ENCODE measurements around the gene AMTN. TPM values are rescaled to one million over a fixed set of nuclear protein-coding genes. Genes with fewer than 3 reads are reported as not detected.

Gene AMTN
- total and polyA plus RNA-seq, 4 donors = not detected

DNA sequence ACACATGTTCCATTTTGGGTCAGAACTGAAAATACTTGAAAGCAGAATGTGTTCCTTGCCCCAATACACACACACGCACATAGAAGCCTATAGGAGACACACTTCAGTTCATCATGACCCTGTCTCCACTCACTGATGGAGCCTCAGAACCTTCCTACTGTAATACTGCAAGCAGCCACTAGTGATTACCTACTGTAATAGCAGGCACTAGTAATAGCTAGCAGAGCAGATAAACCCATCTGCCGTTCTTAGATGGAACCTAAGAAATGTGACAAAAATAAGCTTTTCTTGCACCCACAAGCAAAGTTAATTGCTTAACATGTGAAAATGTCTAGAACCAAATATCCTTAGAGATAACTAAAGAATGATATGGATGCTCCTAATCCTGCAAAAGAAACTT is 13.6 kb downstream of the AMTN start:
- Histone ChIP-seq H3K27me3 (ENCODE audit: control insufficient read depth in 4 of 4, insufficient read depth in 4 of 4, low read length in 3 of 4) (no peaks in the 10 kb centered on the region), H3K4me3 (ENCODE audit: low read depth in 1 of 3, low read length in 3 of 3) (no peak overlapping the region), H3K36me3 (ENCODE audit: control insufficient read depth in 4 of 4, insufficient read depth in 3 of 4, low read depth in 1 of 4, low read length in 3 of 4) (no peaks in the 10 kb centered on the region), H3K9me3 (ENCODE audit: control insufficient read depth in 4 of 4, low read length in 3 of 4) (no peaks in the 10 kb centered on the region), H3K27ac (ENCODE audit: low read depth in 1 of 2, low read length in 2 of 2) (no peak overlapping the region), H3K4me1 (ENCODE audit: control insufficient read depth in 4 of 4, insufficient read depth in 4 of 4, low read length in 3 of 4) (no peaks in the 10 kb centered on the region), H3K9ac (ENCODE audit: low read depth in 1 of 2, low read length in 2 of 2) (no peak overlapping the region)
- 73% methylated on average over 2 of the region's 2 CpGs for WGBS
- DNase-seq (ENCODE audit: low spot score) = no peak
- TF ChIP-seq, protein P1, sequence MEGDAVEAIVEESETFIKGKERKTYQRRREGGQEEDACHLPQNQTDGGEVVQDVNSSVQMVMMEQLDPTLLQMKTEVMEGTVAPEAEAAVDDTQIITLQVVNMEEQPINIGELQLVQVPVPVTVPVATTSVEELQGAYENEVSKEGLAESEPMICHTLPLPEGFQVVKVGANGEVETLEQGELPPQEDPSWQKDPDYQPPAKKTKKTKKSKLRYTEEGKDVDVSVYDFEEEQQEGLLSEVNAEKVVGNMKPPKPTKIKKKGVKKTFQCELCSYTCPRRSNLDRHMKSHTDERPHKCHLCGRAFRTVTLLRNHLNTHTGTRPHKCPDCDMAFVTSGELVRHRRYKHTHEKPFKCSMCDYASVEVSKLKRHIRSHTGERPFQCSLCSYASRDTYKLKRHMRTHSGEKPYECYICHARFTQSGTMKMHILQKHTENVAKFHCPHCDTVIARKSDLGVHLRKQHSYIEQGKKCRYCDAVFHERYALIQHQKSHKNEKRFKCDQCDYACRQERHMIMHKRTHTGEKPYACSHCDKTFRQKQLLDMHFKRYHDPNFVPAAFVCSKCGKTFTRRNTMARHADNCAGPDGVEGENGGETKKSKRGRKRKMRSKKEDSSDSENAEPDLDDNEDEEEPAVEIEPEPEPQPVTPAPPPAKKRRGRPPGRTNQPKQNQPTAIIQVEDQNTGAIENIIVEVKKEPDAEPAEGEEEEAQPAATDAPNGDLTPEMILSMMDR (IDR thresholded peaks at IDR 0.05; ENCODE audit: low read depth, low read length, missing input control) = no peak
- TF ChIP-seq YY1 (IDR thresholded peaks at IDR 0.05) (no peak), HNF4A (conservative IDR thresholded peaks at IDR 0.05) (no peak), JUND (IDR thresholded peaks at IDR 0.05) (no peak), FOXA1 (IDR thresholded peaks at IDR 0.05) (no peak), RXRA (IDR thresholded peaks at IDR 0.05) (no peak), NR2F2 (IDR thresholded peaks at IDR 0.05) (no peak), SP1 (IDR thresholded peaks at IDR 0.05) (no peak), HNF4G (IDR thresholded peaks at IDR 0.05) (no peak), GABPA (IDR thresholded peaks at IDR 0.05 in 1 of 2, conservative IDR thresholded peaks at IDR 0.05 in 1 of 2) (no peak), TAF1 (conservative IDR thresholded peaks at IDR 0.05) (no peak), RAD21 (IDR thresholded peaks at IDR 0.05) (no peak), FOXA2 (IDR thresholded peaks at IDR 0.05) (no peak), EGR1 (IDR thresholded peaks at IDR 0.05; ENCODE audit: low read depth in 2 of 2) (no peak)
- TF ChIP-seq, protein P2, sequence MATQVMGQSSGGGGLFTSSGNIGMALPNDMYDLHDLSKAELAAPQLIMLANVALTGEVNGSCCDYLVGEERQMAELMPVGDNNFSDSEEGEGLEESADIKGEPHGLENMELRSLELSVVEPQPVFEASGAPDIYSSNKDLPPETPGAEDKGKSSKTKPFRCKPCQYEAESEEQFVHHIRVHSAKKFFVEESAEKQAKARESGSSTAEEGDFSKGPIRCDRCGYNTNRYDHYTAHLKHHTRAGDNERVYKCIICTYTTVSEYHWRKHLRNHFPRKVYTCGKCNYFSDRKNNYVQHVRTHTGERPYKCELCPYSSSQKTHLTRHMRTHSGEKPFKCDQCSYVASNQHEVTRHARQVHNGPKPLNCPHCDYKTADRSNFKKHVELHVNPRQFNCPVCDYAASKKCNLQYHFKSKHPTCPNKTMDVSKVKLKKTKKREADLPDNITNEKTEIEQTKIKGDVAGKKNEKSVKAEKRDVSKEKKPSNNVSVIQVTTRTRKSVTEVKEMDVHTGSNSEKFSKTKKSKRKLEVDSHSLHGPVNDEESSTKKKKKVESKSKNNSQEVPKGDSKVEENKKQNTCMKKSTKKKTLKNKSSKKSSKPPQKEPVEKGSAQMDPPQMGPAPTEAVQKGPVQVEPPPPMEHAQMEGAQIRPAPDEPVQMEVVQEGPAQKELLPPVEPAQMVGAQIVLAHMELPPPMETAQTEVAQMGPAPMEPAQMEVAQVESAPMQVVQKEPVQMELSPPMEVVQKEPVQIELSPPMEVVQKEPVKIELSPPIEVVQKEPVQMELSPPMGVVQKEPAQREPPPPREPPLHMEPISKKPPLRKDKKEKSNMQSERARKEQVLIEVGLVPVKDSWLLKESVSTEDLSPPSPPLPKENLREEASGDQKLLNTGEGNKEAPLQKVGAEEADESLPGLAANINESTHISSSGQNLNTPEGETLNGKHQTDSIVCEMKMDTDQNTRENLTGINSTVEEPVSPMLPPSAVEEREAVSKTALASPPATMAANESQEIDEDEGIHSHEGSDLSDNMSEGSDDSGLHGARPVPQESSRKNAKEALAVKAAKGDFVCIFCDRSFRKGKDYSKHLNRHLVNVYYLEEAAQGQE (IDR thresholded peaks at IDR 0.05) = no peak
- TF ChIP-seq, protein P3, sequence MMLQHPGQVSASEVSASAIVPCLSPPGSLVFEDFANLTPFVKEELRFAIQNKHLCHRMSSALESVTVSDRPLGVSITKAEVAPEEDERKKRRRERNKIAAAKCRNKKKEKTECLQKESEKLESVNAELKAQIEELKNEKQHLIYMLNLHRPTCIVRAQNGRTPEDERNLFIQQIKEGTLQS (IDR thresholded peaks at IDR 0.05) = no peak
- TF ChIP-seq, protein P4, sequence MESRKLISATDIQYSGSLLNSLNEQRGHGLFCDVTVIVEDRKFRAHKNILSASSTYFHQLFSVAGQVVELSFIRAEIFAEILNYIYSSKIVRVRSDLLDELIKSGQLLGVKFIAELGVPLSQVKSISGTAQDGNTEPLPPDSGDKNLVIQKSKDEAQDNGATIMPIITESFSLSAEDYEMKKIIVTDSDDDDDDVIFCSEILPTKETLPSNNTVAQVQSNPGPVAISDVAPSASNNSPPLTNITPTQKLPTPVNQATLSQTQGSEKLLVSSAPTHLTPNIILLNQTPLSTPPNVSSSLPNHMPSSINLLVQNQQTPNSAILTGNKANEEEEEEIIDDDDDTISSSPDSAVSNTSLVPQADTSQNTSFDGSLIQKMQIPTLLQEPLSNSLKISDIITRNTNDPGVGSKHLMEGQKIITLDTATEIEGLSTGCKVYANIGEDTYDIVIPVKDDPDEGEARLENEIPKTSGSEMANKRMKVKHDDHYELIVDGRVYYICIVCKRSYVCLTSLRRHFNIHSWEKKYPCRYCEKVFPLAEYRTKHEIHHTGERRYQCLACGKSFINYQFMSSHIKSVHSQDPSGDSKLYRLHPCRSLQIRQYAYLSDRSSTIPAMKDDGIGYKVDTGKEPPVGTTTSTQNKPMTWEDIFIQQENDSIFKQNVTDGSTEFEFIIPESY (IDR thresholded peaks at IDR 0.05) = no peak
- TF ChIP-seq, protein P5, sequence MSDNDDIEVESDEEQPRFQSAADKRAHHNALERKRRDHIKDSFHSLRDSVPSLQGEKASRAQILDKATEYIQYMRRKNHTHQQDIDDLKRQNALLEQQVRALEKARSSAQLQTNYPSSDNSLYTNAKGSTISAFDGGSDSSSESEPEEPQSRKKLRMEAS (IDR thresholded peaks at IDR 0.05) = no peak
